NCI-H226 (cell line): ENCODE results near the gene SRP19.
"Not testable (repeated sequence)": the region's sequence is repeated elsewhere in the genome, so short reads cannot be mapped to it uniquely, and the experiment has no call there.

ENCODE experiments used
- DNase-seq: peaks from one replicate; pipeline ENCODE4 v3.0.0-alpha.2; 2015

Gene SRP19

DNA sequence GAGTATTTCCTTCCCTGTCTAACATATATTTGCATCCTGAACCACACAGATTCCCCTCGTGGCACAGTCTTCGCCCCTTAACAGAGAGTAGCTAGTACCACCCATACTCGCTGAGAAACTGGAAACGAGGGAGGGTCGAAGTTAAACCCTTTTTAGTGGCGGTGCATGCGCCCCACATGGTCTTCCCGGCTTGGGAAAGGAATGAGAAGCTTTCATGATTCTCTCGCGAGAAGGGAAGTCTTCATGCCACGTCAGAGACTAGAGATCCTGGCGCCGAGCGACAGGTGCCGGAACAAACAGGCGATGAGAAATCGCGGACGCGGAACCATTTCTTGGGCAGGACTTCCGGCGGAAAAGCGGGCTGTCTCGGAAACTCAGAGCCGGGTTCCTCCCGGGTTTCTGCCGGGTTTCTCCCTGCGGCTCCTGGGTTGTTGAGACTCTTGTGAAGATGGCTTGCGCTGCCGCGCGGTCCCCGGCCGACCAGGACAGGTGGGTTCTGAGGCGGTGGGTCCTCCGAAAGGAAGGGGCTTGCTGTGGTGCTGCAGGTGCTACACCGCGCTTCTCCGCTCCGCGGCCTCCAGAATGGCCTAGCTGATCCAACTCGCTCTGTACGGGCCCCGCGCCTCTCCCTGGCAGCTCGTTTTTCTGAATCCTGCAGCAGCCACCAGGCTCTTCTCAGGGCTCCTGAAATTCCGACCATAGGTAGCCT lies at the start of gene SRP19:
Gene SRP19, plus strand, starts transcription at position 359 of the 709 bp plus-strand sequence. Its CDS starts 90 bp downstream, at position 449.
- peak; percentile 98 for DNase-seq

DNA sequence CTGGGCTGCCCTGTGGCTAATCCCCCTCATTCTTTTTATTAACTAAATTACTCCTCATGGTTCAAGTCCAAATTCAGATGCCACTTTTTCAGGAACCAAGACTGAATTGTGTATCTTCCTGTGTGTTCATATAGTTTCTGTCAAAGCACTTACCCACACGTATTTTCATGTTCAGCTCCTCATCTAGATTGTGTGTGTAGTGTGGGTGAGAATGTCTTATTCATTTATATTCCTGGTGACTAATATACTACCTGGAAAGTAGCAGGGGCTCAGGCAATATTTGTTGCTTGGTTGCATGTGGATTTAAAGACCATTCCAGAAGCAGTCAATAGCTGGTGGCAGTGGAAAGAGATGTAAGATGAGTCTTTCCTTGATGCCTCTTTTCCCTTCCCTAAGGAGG lies 48.5 kb upstream of the SRP19 start:
- no peak for DNase-seq

DNA sequence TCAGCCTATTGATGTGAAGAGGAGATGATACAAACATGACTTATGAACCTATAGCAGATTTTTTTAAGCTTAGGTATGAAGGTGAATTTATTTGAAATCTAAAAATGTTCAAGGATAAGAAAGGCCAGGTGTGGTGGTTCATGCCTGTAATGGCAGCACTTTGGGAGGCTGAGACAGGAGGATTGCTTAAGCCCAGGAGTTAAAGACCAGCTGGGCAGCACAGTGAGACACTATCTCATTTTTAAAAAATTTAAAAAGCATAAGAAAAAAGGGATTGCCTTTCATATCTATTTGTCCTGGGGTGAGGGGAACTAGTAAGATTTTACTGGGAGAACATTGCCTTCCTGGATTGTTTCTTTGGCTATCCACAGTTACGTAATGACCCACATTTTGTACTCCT lies 40.8 kb upstream of the SRP19 start:
- DNase-seq = no peak

DNA sequence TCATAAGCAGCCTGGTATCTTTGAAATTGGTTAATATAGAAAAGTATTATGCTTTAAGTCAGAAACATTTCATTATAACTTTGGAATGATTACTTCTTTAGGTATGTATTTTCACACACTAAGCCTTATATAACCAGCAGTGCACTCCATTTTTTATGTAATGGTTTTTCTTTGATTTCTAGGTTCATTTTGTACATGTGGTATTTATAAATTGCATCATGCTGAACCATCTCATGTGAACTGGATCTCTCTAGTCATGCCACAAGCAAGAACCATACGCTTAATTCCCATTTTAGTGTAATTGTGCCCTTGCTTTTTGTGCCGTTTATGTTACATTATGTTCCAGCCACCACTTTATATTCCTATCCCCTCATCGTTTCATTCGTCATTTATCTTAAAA lies 38.6 kb upstream of the SRP19 start:
- DNase-seq = no peak

DNA sequence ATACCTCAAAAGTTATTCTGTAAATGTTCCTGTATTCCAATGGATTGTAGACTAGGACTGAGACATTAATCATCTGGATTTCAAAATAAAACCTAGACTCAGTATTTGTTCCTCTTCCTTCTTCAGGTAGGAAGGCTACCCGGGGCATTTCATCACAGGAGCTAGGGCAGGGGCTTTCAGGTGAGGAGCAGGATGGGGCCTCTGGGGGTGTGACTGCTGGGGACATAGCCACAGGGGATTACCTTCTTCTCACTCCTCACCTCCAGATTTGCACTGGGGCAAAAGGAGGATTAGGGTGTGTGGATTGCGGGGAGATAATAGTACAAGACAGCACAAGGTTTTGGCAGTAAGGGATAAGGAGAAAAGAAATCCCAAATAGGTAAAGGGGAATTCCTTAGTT lies 37.9 kb upstream of the SRP19 start:
- no peak for DNase-seq

DNA sequence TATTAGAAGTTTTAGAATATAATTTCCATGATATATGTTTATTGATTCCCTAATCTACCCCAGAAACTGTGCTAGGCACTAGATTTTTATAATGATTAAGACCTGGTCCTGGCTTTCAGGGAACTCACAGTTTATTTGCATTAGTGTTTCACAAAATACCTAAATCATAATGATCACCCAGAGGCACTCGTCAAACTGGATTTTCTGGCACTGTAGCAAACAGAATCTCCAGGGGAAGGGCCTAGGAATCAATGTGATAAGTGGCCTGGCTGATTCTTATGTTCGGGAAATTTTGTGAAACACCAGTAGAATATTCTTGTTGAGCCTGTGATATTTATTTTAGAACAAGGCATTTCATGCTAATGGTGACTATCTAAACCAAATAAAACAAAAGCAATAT lies 37.4 kb upstream of the SRP19 start:
- DNase-seq = no peak

DNA sequence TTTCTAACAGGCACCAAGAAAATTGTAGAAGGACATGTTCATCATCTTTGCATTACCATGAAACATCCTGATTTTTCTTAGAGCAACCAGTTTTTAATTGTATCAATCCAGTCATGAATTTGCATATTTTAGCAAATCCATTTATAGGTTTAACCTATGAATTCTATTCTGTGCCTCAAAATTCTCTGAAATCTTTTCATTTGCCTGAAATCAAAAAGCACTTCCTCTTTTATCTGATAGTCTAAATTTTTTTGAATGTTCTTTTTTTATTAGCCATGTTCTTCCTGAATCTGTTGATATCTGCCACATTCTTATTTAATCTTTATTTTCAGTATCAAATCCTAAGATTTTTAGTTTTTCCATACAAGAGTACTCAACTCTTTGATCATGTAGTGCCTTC lies 36.9 kb upstream of the SRP19 start:
- DNase-seq = no peak

DNA sequence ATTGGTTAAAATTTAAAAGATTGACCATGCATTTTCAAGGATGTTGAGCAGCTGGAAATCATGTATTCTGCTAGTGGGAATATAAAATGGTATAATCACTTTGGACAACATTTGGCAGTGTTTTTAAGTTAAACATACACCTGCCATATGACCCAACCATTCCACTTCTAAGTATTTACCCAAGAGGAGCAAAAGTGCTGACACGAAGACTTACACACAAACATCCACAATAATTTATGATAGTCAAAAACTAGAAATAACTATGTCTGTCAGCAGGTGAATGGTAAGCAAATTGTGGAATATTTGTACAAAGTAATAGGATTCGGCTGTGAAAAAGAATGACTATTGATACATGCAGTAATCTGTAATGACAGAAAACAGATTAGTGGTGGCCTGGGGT lies 30.7 kb upstream of the SRP19 start:
- no peak for DNase-seq

DNA sequence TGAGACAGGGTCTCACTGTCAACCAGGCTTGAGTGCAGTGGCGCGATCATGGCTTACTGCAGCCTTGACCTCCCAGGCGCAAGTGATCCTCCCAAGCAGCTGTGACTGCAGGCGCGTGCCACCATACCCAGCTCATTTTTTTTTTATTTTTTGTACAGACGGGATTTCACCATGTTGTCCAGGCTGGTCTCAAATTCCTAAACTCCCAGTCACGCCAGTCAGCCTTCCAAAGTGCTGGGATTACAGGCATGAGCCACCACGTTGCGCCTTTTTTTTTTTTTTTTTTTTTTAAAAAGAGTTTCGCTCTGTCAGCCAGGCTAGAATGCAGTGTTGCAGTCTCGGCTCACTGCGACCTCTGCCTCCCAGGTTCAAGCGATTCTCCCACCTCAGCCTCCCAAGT lies 27.1 kb upstream of the SRP19 start:
- DNase-seq = no peak

DNA sequence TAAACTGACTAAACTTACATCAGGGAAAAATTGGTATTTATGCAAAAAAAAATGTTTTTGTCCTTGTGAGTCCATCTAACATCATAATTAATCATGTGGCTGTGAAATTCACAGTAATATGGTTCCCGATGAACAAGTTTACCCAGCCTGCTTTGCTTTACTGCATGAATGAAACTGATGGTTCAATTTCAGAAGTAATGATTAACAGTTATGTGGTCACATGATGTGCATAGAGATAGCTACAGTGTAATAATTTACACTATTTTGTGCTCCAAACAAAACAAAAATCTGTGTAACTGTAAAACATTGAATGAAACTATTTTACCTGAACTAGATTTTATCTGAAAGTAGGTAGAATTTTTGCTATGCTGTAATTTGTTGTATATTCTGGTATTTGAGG lies 16.6 kb upstream of the SRP19 start:
- DNase-seq = no peak

DNA sequence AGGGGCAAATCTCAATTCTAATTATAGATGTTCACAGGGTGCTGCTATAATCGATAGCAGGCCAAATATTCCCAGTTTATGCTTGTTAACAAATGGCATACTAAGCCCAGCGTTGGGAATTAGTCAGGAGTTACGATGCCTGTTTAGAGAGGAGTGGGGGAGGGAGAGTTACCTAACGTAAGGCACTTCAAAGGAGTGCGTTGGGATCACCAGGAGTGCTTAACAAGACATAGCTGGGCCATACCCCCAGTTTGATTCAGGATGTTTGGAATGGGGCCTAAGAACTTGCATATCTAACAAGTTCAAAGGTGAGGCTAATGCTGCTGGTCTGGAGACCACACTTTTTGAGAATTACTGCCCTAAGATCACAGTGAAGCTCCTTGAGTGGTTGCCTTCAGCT lies 14.5 kb upstream of the SRP19 start:
- no peak for DNase-seq

DNA sequence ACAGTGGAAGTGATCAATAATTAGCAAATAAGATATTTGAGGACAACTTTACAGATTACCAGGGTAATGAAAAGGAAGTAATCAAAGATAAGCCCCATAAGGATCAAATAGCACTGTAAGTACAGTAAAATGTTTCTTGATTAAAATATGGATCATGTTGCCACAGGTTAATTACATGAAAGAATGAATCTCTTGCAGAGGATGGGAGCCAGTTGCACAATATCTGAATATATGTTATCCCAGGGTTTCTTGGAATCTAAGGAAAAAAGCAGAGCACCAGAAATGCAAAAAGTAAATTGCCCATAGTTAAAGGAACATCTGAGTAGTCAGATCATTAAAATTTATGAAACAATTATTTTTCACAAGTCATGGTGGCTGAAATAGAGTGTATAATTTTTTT lies 13.8 kb upstream of the SRP19 start:
- no peak for DNase-seq

DNA sequence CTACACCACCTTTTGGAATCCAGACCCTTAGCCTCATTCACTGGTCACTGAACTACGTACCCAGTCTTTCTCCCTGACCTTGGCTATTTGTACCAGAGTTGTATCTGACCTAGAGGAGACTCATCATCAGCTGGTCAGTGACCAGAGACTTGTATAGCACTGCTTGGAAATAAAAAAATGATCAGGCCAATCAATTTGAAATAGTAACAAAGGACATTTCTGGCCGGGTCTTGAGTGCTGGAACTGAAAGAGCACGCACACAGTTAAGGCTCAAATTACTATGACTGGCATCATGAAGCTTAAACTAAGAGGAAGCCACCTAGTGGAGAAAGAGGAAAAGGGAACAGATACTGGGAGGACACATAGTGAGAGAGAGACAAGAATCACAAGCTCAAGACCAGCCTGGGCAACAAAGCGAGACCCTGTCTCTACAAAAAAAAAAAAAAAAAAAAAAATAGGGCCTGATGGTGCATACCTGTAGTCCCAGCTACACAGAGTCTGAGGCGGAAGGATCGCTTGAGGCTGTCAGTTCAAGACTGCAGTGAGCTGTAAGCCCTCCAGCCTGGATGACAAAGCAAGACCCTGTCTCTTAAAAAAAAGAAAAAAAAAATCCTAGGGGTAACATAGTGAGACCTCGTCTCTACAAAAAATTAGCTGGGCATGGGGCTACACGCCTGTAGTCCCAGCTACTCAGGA lies 12.8 kb upstream of the SRP19 start:
- DNase-seq = peak; percentile 52

DNA sequence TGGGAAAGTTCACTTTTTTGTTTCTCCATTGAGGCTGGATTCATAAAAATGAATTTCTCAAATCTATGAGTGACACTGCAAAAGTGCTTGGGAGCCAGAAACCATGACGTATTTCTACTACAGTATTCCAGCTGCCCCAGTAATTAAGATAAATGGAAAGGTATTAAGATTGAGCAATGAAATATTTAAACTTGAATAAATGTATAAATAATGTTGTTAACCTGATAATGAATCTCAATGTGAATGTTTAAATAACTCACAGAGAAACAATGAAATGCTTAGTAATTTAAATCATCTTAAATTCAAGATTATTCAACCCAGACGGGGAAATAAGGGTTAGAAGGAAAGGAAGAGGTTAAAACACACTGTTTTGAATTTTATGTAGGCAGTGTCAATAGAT lies 11.2 kb upstream of the SRP19 start:
- DNase-seq = no peak

DNA sequence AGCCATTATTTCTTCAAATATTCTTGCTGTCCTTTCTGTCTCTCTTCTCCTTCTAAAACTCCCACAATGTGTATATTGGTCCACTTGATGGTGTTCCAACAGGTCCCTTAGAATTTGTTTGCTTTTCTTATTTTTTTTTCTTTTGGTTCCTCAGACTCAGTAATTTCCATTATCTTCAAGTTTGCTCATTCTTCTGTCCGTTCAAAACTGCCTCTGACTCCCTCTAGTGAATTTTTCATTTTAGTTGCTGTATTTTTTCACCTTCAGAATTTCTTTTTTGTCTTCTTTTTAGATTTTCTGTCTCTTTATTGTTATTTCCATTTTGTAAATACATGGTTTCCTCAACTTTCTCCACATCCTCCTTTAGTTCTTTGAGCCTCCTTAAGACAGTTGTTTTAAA lies 6.4 kb upstream of the SRP19 start:
- no peak for DNase-seq

DNA sequence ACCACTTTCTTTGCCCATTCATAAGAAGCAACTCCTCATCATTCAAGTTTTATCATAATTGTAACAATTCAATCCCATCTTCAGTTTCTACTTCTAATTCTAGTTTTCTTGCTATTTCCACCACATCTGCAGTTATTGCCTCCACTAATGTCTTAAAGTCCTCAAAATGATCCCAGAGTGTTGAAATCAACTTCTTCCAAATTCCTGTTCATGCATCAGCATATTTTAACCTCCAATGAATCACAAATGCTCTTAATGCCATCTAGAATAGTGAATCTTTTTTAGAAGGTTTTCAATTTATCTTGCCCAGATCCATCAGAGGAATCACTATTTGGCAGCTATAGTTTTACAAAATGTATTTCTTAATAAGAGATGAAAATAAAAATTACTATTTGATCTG lies 3.2 kb upstream of the SRP19 start:
- DNase-seq = no peak

DNA sequence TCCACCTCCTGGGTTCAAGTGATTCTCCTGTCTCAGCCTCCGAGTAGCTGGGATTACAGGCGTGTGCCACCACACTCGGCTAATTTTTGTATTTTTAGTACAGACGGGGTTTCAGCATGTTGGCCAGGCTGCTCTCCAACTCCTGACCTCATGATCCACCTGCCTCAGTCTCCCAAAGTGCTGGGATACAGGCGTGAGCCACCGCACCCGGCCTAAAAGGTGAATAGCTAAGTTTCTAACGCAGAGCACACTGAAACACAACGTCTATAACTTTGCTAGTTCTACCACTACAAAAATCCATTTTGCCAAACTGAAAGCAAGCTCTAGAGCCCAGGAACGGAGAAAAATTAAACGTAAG lies 537 bp upstream of the SRP19 start:
- not testable (repeated sequence) for DNase-seq

DNA sequence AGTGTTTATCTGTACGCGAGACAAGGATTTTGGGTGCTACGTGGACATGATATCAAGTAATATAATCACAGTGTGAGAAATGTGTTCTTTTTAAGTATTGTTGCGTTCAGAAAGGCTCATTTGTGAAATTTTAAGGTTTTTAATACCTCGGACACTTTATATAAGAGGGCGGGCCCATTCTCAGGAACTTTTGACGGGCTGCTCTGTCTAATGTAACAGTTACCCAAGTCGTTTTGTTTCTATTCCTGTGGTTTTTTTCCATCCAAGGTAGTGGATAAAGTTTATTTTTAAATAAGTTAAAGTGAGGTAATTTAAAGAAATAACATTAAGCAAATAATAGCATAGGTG lies 525 bp downstream of the SRP19 start:
- DNase-seq = no peak

DNA sequence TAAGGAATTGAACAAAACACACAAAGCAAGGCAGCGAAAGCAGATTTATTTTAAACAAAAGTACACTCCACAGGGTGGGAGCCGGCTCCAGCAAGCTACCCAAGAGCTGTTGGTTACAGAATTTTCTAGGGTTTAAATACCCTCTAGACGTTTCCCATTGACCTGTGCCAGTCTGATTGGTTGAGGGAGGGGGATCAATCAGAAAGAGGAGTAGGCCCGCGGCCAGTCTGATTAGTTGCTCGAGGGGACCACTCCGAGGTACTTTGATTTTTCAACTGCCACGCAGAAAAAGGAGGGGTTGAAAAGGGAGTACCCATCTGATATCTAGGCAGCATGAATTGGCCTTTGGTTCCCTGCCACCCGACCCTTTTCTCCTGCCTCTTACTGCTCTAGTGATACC lies 998 bp downstream of the SRP19 start:
- no peak for DNase-seq

DNA sequence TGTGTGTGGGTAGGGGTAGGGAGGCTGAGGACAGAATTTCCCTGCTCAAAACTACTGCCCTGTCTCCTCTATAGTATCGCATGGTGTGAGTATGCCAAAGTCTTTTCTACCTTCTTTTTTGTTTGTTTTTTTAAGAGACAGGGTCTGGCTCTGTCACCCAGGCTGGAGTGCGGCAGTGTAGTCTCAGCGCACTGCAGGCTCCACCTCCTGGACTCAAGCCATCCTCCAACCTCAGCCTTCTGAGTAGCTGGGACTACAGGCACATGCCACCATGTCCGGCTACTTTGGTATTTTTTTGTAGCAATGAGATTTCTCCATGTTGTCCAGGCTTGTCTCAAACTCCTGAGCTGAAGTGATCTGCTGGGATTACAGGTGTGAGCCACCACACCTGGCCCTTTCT lies 2.5 kb downstream of the SRP19 start:
- DNase-seq = no peak

DNA sequence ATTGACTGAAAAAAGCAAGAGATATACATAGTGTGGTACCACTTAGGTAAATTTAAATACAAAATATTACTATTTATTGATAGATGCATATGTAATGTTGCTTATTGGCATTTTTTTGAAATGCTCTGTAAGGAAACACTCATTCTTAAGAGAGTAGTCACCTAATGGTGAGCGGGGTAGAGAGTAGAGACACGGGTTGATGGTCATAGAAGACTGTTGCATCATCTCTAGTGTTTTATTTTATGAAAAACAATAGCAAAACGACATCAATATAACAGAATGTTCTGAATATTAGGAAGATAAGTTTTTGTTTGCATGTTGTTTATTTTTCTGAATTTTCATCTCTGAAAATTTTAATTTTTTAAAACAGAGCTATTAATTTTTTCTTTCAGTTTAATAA lies 4.0 kb downstream of the SRP19 start:
- no peak for DNase-seq

DNA sequence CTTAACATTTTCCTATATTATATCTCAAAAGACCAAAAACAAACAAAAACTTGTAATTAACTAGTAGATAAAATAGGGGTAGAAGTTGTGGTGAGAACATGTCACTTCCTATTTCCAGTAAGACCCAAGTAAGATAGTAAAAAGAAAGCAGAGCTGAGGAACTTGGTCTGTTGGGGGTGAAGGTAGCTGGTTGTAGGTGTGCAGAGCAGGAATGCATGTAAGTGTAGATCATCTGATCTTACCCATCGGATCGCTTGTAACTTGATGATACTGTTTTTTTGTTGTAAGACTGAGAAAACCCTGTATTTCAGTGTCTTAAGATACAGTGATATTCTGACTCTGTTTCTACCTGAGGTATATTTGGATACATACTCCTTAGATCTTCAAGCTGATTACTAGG lies 5.7 kb downstream of the SRP19 start:
- no peak for DNase-seq

DNA sequence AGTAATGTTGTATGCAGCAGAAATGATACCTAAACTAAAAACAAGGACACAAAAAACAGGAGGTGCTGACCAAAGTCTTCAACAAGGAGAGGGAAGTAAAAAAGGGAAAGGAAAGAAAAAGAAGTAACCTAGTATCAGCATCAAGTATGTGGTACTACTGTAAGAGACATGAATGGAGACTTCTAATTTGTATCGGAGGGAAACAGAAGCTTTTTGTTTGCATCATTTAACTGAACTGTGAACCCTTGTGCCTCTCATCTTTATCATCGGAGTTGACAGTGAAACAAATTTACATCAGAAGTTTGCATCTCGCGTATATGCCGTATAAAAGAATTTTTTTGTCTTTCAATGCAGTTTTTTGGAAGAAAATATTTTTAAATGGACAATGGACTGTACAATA lies 6.3 kb downstream of the SRP19 start:
- no peak for DNase-seq

DNA sequence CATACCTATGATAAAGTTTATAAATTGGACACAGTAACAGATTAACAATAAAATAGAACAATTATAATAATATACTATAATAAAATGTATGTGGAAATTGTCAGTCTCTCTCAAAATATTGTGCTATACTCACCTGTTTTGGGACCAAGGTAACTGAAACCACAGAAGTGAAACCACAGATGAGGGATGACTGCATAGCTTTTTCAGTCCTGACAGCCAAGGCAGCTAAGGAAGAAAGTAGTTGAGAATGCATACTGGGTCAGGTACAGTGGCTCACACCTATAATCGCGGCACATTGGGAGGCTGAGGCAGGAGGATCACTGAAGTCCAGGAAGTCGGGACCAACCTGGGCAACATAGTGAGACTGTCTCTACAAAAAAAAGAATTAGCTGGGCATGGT lies 8.9 kb downstream of the SRP19 start:
- DNase-seq = no peak

DNA sequence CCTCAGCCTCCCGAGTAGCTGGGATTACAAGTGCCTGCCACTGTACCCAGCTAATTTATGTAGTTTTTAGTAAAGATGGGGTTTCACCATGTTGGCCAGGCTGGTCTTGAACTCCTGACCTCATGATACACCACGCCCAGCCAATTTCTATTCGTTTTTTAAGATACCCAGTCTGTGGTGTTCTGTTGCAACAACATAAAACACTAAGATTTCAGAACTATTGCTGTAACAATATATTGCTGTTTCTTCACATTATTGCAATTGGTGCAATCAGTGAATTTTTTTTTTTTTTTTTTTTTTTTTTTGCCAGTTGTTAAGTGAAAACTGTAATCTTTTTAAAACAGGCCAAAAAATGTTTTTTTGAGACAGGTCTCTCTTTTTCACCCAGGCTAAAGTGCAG lies 9.9 kb downstream of the SRP19 start:
- DNase-seq = no peak
